SH-SY5Y (cell line): ENCODE data around the gene FAM83D.

Experiments
- GATA2 ChIP-seq: IDR thresholded peaks from 2 replicates; pipeline ENCODE4 v1.6.1; 2011; ENCODE audit warnings: mild to moderate bottlenecking, low read depth, low read length
- GATA3 ChIP-seq: IDR thresholded peaks from 2 replicates; pipeline ENCODE4 v1.6.1; 2011; ENCODE audit warnings: low read depth, mild to moderate bottlenecking, low read length, moderate library complexity

Gene FAM83D

DNA sequence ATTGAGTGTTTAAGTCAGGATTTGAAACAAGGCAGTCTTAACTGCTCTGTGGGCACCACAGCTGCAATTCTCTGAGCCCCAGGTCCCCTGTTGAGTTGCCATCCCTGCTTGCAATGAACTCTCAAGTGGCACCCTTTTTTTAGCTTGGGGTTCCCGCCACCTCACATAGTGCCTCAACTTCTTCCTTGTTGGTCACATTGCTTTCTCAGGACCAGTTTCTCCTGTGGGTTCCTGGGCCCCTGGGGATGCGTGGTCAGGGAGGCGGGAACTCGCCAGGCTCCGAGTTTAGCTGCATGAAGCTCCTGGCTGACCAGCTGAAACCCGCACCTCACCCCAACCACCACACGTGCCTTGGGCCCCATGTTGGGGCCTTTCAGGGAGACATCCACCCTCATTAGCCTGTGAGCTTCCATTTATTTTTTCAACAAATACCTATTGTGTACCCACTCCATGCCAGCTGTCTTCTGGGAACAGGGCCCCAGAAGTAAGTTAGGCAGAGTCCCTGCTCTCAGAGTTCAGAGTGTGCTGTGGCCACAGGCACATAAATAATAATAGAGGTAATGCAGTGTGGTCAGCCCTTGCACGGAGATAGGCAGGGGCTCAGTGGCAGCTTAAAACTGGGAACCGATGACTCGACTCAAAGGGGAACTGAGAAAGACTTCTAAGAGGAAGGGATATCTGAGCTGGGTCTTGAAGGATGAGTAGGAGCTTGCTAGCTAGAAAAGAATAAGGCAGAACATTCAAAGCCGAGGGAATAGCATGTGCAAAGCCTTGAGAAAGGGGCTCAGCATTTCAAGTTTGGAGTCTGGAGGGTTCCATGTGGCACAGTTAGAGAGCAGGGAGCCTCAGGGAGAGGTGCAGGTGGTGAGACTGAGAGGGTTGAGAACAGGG, 33.9 kb upstream of the FAM83D start:
- TF ChIP-seq GATA3 (no peak), GATA2 (no peak)

DNA sequence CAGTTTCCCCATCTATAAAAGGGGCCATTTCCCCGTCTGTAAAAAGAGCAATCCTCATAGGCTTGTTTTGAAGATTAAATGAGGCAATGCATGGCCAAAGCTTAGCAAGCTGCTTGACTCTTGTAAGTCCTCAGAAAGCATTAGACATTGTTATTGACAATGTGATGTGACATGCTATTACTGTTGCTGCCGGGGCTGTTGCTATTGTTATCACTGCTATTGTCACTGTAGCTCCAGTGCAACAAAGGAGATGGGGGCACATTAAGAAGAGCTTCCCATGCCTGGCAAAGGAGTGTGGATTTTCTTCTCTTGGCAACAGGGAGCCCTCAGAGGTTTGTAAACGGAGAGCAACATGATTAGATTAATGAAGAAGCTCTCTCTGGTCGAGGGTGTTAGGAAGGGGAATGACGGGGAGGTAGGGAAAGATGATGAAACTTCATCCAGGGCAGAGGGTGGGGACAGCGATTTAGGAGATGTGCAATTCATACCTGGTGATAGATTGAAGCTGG, 33.1 kb upstream of the FAM83D start:
- no peak for TF ChIP-seq GATA2
- no peak for TF ChIP-seq GATA3

GRCh38 chr20:38893565-38894090, 32.6 kb upstream of the FAM83D start:
- no peak for TF ChIP-seq GATA3
- no peak for TF ChIP-seq GATA2

GRCh38 chr20:38894091-38894847, 31.9 kb upstream of the FAM83D start:
- no peak for TF ChIP-seq GATA3
- TF ChIP-seq GATA2, result no peak

DNA sequence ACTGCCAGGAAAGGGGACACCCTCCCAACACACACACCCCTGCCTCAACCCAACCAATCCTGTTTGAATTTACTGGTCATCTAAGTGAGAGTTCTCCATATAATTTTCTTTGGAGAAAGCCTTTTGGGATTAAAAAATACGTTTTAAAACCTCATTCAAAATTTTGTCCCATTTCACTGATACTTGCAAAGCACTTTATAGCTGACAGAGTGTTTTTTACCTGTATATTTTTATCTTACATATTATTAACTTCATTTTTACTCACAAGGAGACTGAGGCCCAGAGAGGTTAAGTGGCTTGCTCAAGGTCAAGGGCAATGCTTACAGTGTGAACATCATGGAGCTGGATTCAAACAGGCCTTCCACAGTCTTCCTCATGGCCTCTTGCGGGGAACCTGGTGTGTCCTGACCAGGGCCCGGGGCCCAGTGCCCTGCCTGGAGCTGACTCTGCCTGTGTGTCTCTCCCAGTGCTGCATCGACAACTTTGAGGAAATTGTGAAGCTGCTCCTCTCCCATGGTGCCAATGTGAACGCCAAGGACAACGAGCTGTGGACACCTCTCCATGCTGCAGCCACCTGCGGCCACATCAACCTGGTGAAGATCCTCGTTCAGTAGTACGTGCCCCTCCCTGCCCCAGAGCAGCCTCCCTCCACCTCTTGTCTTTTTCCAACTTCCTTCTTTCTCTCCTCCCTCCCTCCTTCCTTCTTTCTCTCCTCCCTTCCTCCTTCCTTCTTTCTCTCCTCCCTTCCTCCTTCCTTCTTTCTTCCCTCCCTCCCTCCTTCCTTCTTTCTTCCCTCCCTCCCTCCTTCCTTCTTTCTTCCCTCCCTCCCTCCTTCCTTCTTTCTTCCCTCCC, 30.9 kb upstream of the FAM83D start:
- TF ChIP-seq GATA3, result no peak
- no peak for TF ChIP-seq GATA2

- no peak for TF ChIP-seq GATA3
These were observed 30.1 kb upstream of the FAM83D start for GRCh38 chr20:38896009-38896594.

- TF ChIP-seq GATA2 (no peak), GATA3 (no peak)
These were observed 28.9 kb upstream of the FAM83D start for GRCh38 chr20:38897267-38897666.

DNA sequence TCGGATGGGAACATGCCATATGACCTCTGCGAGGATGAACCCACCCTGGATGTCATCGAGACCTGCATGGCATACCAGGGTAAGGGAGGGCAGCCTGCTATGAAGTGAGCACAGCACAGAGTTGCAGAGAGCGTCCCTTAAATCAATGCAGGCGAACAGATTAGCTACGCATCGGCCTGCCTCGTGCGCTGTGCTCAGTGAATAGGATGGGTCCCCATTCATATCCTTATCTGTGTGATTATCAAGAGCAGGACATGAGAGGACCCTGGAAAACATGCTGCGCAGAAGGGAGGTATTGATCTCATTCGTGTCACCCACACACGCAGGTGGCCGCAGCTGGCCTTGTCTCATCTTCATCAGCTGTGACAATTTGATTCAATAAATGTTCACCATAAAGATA, 25.6 kb upstream of the FAM83D start:
- peak; percentile 82 for TF ChIP-seq GATA2
- 0 out of 2 replicates have a peak, but pooled peaks have one; percentile 15 for TF ChIP-seq GATA3

- no peak for TF ChIP-seq GATA2
These were observed 23.6 kb upstream of the FAM83D start for GRCh38 chr20:38902601-38903000.

GRCh38 chr20:38903335-38903734, 22.9 kb upstream of the FAM83D start:
- TF ChIP-seq GATA2, result no peak
- TF ChIP-seq GATA3, result no peak

DNA sequence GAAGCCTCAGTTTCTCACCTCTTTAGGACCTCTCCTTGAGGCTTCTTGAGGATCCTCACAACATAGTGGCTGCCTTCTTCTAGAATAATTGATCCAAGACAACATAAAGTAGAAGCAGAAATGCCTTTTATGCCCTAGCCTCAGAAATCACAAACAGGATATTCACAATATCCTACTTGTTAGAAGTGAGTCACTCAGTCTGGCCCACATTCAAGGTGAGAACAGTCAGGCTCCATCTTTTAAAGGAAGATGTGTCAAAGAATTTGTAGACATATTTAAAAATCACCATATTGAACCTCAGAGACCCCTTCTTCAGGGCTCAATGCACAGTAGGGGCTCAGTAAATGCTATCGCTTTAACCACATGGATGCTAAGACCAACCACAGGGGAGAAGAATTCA, 20.8 kb upstream of the FAM83D start:
- TF ChIP-seq GATA2 (no peak), GATA3 (no peak)

DNA sequence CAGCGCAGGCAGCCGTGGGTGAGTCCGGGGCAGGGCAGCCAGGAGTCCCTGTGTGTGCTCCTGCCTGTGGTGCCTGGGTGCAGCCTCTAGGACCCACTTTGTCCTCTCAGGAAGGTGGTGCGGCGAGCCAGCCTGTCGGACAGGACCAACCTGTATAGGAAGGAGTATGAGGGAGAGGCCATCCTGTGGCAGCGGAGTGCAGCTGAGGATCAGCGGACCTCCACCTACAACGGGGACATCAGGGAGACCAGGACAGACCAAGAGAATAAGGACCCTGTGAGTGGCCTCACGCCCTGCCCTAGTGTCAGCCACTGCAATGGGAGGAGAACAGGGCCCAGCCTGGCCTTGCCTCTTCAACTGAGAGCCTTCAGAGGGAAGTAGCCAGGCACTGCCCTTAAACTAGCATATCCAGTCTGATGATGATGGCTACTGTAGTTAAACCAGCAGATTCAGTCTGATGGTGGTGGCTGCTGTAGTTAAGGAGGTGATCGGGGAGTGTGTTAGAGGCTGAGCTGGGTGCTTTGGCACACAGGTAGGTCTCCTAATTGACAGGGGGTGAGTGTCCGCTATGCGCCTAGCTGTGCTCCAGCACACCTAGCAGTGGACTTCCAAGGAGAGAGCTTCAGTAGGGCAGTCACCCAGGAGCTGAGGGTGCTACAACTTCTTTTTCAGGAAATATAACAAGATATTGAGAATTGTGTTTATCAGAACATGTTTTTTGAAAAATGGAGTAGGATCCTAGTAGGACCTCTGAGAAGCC, 18.1 kb upstream of the FAM83D start:
- TF ChIP-seq GATA2, result no peak
- no peak for TF ChIP-seq GATA3

DNA sequence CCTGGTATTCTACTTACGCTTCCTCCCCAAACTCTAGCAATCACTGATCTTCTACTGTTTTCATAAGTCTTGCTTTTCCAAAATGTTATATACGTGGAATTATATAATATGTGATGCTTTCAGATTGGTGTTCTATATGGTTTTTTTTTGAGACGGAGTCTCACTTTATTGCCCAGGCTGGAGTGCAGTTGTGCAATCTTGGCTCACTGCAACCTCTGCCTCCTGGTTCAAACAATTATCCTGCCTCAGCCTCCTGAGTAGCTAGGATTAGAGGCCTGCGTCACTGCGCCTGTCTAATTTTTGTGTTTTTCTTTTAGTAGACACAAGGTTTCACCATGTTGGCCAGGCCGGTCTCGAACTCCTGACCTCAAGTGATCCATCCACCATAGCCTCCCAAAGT, 10.9 kb upstream of the FAM83D start:
- TF ChIP-seq GATA2 (no peak), GATA3 (no peak)

DNA sequence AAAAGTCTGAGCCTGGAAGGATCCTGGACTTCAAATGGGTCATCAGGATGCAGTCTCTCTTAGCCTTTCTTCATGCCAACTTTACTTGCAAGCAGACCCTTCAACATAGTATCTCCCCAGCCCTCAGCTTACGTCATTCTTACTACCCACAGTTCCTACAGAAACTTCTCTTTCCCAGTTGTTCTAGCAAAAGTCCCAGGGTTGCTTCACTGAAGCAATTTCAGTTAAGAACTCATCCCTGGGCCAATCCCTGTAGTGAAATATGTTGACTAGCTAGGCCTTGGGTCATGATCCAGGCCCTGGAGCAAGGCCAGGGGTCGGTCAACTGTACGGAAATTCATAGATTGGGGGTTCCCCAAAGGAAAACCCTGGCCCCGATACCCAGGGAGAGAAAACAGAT, 8.6 kb upstream of the FAM83D start:
- TF ChIP-seq GATA2, result no peak
- no peak for TF ChIP-seq GATA3
